SHP77 (cell line): ENCODE data around the gene AKAP1.
A peak's percentile ranks its signal among the peaks of the same experiment; 100 is the strongest.

Experiments used
- DNase-seq, 2 experiments: peaks; one replicate each; lab custom pipeline; 2025; lab: John Stamatoyannopoulos, UW

AKAP1 gene

GRCh38 chr17:57106107-57106835, 21.2 kb downstream of the AKAP1 start:
- peak; percentile 16 to 20 for DNase-seq

- DNase-seq = no peak
These were observed 21.9 kb downstream of the AKAP1 start for GRCh38 chr17:57106836-57107497.

GRCh38 chr17:57107498-57108101, 22.6 kb downstream of the AKAP1 start:
- DNase-seq = no peak

- no peak for DNase-seq
These were observed 23.8 kb downstream of the AKAP1 start for GRCh38 chr17:57108671-57109392.

- no peak for DNase-seq
These were observed 24.5 kb downstream of the AKAP1 start for GRCh38 chr17:57109393-57110151.

GRCh38 chr17:57110152-57110542, 25.1 kb downstream of the AKAP1 start:
- DNase-seq = no peak

GRCh38 chr17:57110579-57111325, 25.7 kb downstream of the AKAP1 start:
- DNase-seq = no peak

DNA sequence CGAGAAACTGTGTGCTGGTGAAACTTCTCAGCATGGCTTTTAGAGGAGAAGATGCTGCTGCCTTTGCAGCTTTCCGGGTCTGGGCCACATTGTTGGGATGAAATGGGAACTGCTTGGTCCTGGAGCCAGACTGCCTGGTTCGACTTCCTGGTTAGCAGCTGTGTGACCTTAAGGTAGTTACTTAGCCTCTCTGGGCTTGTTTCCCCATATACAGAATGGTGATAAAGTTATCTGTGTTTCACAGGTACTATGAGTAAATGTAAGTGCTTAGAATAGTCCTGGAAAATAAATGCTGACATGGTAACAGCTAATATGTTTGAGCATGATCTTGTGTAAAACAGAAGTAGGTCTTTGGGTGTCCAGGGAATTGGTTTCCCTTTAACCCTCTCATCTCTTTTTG, 26.3 kb downstream of the AKAP1 start:
- no peak for DNase-seq

DNA sequence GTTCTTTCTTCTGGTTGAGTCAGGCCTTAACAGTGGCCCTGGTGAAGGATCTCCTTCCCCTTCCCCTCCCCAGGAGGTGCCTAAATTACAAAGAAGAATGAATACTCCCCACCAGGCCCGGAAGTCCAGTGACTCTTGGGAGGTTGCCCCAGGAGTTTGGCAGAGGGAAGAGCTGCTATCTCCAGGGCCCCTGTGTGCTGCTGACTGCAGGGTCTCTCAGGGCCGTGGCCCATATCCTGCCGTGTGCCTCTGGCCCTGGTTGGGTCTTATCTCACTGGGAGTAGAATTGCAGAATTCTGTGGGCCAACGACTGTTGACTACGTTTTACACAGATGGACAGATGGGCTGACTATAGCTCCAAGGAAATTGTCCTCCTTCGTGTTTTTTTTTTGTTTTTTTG, 28.0 kb downstream of the AKAP1 start:
- no peak for DNase-seq

GRCh38 chr17:57113656-57114055, 28.6 kb downstream of the AKAP1 start:
- no peak for DNase-seq

GRCh38 chr17:57114085-57114673, 29.1 kb downstream of the AKAP1 start:
- peak in 1 of 2 experiments; percentile 9 for DNase-seq

GRCh38 chr17:57115377-57115776, 30.3 kb downstream of the AKAP1 start:
- DNase-seq = no peak

- no peak for DNase-seq
These were observed 30.9 kb downstream of the AKAP1 start for GRCh38 chr17:57115916-57116315.

- DNase-seq = no peak
These were observed 32.8 kb downstream of the AKAP1 start for GRCh38 chr17:57117798-57118197.

DNA sequence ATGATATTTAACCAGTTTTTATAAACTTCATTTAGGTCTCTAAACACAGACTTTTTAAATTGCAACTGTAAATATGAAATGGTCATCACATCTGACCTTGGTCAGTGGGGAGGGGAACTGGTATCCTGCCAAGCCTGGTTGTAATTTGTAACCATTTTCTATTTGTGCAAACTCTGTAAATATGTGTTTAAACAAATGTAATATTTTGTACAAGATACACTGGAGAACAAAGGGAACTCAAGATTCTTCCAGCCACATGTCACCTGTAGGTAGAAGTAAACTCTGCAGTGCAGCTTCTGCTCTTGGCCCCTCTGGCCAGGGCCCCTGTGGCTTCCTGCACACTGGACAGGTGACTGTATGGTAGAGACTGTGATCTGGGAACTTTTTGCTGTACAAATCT, 35.8 kb downstream of the AKAP1 start:
- DNase-seq = no peak

GRCh38 chr17:57121308-57122042, 36.4 kb downstream of the AKAP1 start:
- DNase-seq = peak; percentile 38 to 41

- DNase-seq = no peak
These were observed 39.0 kb downstream of the AKAP1 start for GRCh38 chr17:57124053-57124452.

DNA sequence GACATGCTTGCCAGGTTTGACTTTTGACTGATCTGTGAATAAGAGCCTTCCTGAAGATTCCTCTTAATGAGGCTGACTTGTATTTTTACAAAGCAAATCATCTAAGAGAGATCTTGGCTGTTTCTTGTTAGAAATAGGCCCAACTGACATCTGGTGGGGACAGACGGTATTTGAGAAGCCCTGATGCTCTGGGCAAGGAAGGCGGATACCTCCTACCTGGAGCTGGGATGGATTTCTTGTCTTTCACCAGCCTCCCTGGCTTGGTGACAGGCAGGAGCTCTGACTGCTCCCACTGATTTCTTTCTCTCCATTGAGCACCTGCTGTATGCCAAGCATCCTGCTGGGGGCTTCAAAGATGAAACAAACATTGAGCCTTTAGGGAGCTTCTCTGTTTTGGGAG, 40.4 kb downstream of the AKAP1 start:
- no peak for DNase-seq

DNA sequence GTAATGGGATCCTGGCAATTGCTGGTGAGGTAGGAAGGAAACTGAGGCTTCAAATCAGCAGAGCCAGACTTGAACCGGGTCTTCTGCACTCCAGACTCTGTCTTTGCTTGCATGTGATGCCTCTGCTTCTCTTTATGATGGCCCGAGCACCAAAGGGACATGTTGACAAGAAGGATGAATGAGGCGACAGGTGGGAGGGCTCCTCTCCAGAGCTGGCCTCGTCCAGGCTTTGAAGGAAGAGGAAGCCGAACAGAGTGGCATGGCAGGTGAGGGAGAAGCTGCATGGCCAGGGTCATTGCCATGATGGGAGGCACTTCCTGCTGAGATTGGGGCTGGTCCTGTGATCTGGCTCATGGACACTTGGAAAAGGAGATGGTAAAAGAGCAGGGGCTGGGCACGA, 40.8 kb downstream of the AKAP1 start:
- no peak for DNase-seq
